GM12892 (cell line): ENCODE data around the gene TOP1.
A peak's percentile ranks its signal among the peaks of the same experiment; 100 is the strongest.

ENCODE experiments used
- DNase-seq: peaks from one replicate; pipeline ENCODE4 v3.0.0; 2011; ENCODE audit not compliant: insufficient read length
- FAIRE-seq: peaks from 2 replicates; lab custom pipeline; 2011; peaks lifted over from hg19 to GRCh38; lab: Jason Lieb, UNC
- POLR2A ChIP-seq: IDR thresholded peaks from 2 replicates; pipeline ENCODE4 v1.6.1; 2011; ENCODE audit warnings: low read depth, low read length, control low read depth
- POLR2AphosphoS5 ChIP-seq: IDR thresholded peaks from 2 replicates; pipeline ENCODE4 v1.6.1; 2011; ENCODE audit warnings: low read depth, low read length, control low read depth
- TAF1 ChIP-seq: IDR thresholded peaks from 2 replicates; pipeline ENCODE4 v1.6.1; 2011; ENCODE audit warnings: low read depth, mild to moderate bottlenecking, control low read depth, low read length, borderline replicate concordance

TOP1 gene

DNA sequence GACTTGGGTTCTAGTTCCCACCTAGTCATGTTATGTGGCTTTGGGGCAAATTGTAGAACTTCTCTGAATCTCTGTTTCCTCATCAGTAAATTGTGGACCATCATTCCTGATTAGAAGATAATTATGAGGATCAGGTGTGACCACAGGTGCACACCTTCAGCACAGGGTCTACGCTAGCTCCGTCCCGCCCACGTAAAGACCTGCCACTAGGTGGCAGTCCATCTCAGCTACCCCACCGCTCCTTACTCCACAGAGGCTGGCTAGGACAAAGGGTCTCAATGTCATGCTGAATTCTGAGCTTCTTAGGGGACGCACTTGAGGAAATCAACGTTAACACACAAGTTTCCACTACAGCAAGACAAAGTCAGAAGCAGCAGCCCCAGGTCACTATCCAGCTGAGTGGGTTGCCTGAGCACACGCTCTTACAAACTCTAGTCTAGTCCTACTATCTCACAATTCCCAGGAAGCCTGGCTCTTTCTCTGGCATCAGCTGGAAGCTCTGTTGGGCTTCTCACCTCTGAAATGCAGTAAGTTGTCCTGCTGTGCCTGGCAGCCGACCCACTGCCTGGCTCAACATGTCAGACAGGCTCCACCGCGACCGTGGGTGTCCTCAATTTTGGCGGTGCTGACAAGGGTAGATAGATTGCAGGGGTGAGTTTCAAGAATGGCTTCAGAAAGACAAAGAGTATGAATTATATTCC lies 106.7 kb downstream of the TOP1 start:
- FAIRE-seq (peak; percentile 78), DNase-seq (no peak)
- no peak for TF ChIP-seq TAF1
- no peak for TF ChIP-seq POLR2A
- no peak for TF ChIP-seq POLR2AphosphoS5

DNA sequence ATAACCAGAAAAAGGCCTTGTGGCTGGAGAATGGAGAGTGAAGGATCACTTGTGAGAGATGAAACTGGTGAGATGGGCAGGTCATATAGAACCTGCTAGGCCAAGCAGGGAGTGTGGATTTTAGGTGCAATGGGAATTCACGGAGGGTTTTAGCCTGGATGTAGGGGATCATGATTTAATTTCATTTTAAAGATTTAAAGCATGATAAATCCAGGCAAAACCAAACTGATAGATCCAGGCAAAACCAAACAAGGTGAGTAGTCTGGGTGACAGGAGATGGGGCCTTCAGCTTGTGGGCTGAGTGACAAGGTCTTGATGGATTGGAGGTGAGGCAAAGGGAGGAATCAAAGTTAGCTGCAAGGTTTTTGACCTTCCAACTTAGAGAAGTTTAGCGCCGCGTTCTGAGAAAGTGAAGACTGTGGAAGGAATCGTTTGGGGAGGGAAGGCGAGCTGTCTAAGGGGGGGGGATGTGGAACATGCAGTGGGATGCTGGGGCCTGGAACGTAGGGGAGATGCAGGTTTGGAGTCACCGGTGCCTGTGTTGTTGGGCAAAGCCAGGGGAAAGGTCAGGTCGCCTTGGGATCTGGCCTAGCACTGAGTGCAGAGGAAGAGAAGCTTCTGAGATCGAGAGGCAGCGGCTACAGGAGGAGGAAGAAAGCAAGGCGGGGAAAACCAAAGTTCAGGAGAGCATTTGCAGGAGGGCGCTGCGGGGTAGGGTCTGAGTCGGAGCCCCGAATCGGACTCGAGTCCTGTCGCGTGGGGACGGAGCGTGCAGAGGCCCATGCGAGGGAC lies 107.5 kb downstream of the TOP1 start:
- FAIRE-seq (no peak), DNase-seq (no peak)
- TF ChIP-seq POLR2A (no peak), POLR2AphosphoS5 (no peak), TAF1 (no peak)

DNA sequence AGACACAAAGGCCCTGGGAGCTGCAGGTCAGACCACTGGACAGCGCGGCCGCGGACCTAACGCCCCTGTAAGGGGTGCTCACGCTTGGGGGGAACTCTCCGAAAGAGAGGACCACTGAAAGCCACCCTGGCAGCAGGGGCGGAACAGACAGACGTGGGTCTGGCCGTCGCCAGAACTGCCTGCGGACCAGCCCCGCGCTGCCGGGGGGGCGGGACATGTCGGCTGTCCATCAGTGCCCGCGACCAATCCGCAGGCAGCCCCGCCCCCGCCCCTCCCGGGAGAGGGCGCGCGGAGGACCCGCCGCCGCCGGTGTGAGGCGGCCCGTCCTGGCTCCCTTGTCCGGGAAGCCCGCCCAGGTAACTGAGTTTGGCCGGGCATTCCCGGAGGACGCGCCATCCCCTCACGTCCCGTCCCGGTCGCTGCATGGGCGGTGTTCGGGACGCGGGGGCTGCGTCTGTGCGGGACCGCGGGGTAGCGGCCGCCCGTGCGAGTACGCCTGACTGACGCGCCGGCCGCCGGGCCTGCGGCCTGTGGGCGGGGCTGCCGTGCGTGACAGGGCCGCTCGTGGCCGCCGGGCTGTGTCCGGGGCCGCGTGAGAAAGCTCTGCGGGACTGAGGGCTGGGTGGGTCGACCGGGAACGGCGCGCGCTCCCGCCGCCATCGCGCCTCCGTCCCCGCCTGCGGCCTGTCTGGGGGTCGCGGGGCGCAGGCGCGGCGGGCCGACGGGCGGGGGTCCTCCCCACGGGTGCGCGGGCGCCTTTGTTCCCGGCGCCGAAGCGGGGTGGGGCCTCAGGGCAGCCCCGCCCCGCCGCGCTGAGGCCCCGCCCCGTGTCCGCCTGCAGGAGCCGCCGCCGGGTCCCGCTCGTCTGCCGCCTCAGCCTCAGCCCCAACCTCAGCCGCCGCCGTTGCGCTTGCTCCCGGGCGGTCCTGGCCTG lies 108.3 kb downstream of the TOP1 start, which contains the start of gene PLCG1:
PLCG1 (plus strand) TSS at position 864 of the 934 bp plus-strand sequence. CDS start 99 bp downstream, outside the sequence.
- 0 out of 2 replicates have a peak, but pooled peaks have one; percentile 25 for TF ChIP-seq TAF1
- no peak; the same call in 1 of the 2 replicates for TF ChIP-seq POLR2AphosphoS5
- peak; percentile 31; the same call in 1 of the 2 replicates for TF ChIP-seq POLR2A
- DNase-seq (peak; percentile 89), FAIRE-seq (peak; percentile 88)

DNA sequence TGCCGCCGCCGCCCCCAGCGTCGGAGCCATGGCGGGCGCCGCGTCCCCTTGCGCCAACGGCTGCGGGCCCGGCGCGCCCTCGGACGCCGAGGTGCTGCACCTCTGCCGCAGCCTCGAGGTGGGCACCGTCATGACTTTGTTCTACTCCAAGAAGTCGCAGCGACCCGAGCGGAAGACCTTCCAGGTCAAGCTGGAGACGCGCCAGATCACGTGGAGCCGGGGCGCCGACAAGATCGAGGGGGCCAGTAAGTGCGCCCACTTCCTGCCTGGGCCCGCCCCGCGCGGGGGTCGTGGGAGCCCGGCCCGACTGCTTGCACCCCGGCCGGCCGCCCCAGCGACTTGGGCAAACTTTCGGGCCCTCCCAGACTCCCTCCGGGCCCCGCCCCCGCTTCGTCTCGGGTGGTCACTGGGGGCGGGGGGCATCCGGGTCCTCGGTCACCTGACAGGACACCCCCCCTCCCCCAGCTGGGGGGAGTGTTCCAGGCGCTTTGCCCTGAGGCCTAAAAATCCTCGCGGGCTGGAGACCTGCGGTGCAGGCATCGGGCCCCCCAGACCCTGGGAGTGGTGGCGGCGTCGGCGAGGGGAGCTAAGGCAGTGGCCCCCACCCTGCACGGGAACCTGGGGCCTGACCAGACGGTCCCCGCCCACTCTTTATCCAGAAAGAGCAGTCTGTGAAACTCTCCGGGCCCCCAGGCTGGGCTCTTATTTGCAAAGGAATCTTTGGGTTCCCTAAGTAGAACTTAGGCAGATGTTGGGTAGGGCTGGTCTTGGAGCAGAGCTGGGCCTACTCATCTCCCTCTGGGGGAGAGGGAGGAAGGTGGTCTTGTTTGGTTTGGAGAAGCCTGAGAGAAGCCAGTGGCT lies 109.2 kb downstream of the TOP1 start:
- peak; percentile 58 for DNase-seq
- TF ChIP-seq TAF1 (0 out of 2 replicates have a peak, but pooled peaks have one; percentile 4), POLR2AphosphoS5 (no peak; the same call in 1 of the 2 replicates)
- no peak for FAIRE-seq

DNA sequence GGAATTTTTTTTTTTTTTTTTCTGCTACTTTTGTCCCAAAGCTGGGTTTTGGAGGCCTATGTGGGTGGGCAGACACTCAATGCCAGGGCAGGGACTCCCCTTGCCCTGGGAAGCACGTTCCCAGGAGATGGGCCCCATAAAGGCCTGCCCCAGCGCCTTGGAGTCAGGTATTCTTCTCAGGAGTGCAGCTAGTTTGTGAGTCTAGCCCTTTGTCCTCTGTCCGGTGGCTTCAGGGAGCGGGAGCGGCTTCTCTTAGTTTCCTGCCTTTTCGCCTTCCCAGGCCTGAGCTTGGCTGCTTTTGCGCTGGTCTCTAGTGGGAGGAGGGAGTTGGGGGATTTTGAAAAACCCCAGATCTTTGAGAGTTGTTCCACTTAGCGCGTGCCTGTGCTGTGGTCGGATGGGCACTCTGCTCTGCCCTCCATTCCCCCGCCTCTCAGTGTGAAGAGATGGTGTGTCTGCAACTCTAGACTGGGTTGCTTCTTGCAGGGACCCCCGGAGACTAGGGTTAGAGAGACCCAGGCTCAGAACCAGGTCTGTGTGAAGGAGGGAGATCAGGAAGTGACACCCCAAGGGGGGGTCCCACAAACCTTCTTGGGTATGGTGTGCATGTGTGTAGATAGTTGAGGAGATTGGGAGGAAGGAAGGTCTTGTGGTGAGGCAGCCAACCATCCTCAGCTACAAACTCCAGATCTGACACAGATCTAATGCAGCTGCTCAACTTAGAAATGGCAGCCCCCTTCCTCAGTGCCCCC lies 110.0 kb downstream of the TOP1 start:
- no peak for TF ChIP-seq TAF1
- no peak; the same call in 1 of the 2 replicates for TF ChIP-seq POLR2A
- no peak for TF ChIP-seq POLR2AphosphoS5
- FAIRE-seq = peak; percentile 36
- no peak for DNase-seq

DNA sequence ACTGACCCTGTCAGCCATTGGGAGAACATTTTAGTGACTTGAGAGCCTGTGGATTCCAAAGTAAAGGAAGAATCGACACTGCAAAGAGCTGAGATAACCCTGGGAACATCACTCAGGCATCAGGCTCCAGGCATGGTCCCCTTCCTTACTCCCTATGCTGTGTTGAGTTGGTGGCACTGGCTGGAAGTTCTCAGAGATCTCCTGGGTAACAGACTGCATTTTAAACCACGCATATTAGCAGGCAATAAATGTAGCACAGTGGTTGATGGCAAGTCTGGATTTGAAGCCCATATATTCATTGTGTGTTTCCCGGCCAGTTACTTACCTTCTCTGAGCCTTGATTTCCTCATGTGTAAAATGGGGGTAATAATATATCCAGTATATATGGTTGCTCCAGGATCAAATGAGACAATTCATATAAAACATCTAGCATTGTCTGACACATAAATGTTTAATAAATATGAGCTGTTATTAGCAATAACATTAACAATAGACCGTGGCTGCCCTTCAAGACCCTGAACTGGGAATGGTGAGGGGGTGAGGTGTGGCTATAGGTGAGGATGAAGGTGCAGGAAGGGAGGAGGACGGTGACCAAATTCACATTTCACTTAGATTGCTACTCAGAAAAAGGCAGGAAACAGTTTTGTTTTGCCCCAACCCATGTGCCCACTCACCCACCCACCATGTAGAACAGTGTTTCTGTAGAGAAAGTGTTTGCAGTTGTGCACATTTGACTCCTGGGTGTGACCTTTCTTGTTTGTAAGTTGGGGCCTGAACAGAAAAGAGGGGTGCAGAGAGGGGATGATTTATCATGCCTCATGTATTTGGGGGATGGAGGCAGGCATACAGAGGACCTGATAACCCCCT lies 110.8 kb downstream of the TOP1 start:
- DNase-seq (no peak), FAIRE-seq (no peak)
- TF ChIP-seq POLR2AphosphoS5 = no peak

DNA sequence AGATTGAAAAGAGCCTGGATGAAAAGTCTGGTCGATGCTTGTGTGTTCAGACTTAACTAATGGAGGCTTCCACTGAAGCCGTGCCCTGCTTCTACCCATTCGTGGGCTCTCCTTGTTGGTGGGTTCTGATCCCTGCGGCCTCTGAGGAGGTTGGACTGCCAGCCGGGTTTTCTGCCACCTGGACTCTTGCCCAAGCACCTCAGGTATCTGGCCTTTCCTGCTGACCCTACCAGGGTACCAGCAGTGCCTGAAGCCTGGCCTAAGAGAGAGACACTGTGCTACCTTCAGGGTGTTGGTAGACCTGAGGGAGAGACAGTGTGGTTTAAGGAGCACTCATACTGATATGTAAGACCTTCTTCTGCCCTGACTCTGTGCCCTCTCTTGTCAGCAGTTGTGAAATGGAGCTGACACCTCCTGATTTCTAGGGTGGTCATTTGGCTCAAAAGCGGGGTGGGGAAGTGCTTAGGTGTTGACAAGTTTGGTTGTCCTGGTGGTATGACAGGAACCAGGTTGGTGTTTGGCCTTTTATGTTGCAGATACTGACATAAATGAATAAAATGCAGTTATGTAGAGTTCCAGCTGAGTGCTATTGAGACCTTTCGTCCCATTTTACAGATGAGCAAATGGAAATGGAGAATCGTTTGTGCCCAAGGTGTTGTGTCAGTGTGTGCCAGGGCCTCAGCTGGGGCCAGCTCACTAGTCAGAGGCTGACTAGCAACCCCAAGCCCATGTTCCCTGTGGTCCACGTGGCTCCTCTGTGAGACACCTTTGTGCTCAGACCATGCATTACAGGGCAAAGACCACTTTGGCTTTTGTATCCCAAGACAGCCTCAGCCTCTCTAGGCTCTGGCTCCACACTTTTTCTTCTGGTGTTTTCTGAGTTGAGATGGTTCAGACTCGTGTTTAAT lies 111.9 kb downstream of the TOP1 start:
- FAIRE-seq (no peak), DNase-seq (no peak)
- TF ChIP-seq POLR2A = no peak
- TF ChIP-seq TAF1 = no peak
- no peak for TF ChIP-seq POLR2AphosphoS5

DNA sequence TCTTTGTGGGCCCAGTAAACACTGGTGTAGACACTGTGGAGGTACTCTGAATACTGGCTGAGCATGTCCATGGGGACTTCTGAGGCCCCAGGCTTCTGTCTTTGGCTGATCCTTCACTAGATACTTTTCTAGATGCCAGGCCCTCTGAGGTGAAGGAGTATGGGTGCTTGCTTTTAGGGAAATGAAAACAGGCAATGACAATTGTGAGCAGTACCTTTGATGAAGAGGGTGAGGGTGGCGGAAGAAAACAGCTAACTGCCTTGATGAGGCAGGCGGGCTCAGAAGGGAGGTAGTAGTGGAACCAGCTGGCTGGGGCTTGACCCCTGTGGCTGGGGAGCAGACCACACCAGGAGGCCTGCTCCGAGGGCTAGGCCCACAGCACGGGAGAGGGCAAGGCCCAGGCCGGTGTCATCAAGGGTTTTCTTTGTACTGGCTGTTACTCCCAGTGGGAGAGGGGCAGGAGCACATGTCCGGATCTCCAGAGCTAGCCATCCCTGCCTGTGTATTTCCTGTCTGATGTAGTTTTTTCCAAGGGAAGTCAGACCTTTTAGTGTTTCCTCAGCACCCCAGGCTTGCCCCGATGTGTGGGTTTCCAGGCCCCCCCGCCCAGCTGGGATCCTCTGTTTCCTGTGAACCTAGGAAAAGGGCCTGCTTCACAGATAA lies 112.7 kb downstream of the TOP1 start:
- TF ChIP-seq TAF1 (no peak), POLR2A (no peak), POLR2AphosphoS5 (no peak)
- DNase-seq = no peak
- no peak for FAIRE-seq
